ENCODE measurements around the gene TEX12.

GRCh38 chr11:112123129-112123528 lies 44.0 kb upstream of the TEX12 start:
- TF ChIP-seq POLR2A (IDR thresholded peaks at IDR 0.05), result no peak
- TF ChIP-seq CTCF (IDR thresholded peaks at IDR 0.05), result no peak
- no peak for TF ChIP-seq POLR2AphosphoS5 (IDR thresholded peaks at IDR 0.05; ENCODE audit: insufficient read depth in 1 of 2, low read depth in 1 of 2)

Data from vagina (tissue), 2 donors.